Naive thymus-derived CD4-positive, alpha-beta T cell (primary cell): ENCODE measurements around the gene ARGFX. TPM values are rescaled to one million over a fixed set of nuclear protein-coding genes. Genes with fewer than 3 reads are reported as not detected.
"Not testable (repeated sequence)": the region's sequence is repeated elsewhere in the genome, so short reads cannot be mapped to it uniquely, and the experiment has no call there.

Experiments used
- ATAC-seq: fragments of 150-1000 bp; cut with Tn5 transposase; 2 replicates; pipeline ENCODE4 v1.10.0; 2021; ENCODE audit warnings: mild to moderate bottlenecking, moderate library complexity
- CTCF ChIA-PET: fragments of 350-600 bp; sonication (Branson Sonifier 250); formaldehyde crosslinking; loops from one replicate; lab custom pipeline; 2021; ENCODE audit warnings: antibody characterized with exemption; lab: Charles Lee
- POLR2A ChIA-PET: fragments of 350-600 bp; sonication (Branson Sonifier 250); formaldehyde crosslinking; loops from one replicate; lab custom pipeline; 2021; ENCODE audit warnings: antibody characterized with exemption, inconsistent platforms; lab: Charles Lee
- DNase-seq, 9 donors: peaks; one replicate each; pipeline versions ENCODE4 v3.0.0 to v3.0.0-alpha.2; 2020 to 2022; ENCODE audit warnings: mixed read lengths in 1 of 9
- H3K27ac ChIP-seq: one replicate; pipeline ENCODE4 v1.7.0; 2013; ENCODE audit warnings: mild to moderate bottlenecking, low read depth, low read length, moderate library complexity
- H3K27me3 ChIP-seq, 2 donors: one replicate each; pipeline ENCODE4 v1.7.0; 2013; ENCODE audit warnings: low read length in 2 of 2, mild to moderate bottlenecking in 2 of 2, moderate library complexity in 2 of 2; ENCODE audit not compliant: control insufficient read depth in 2 of 2, insufficient read depth in 2 of 2
- H3K36me3 ChIP-seq, 3 experiments: 1 replicate in 2 of 3; 2 replicates in 1 of 3; pipeline ENCODE4 v1.7.0; 2013; ENCODE audit warnings: low read length in 3 of 3, mild to moderate bottlenecking in 3 of 3, moderate library complexity in 1 of 3; ENCODE audit not compliant: insufficient read depth in 3 of 3, control insufficient read depth in 2 of 3
- H3K4me1 ChIP-seq, 2 donors: one replicate each; pipeline ENCODE4 v1.7.0; 2013; ENCODE audit warnings: low read length in 2 of 2, mild to moderate bottlenecking in 2 of 2, moderate library complexity in 1 of 2; ENCODE audit not compliant: control insufficient read depth in 2 of 2, insufficient read depth in 2 of 2
- H3K4me3 ChIP-seq: 2 replicates; pipeline ENCODE4 v1.7.0; 2013; ENCODE audit warnings: mild to moderate bottlenecking, low read length
- H3K9me3 ChIP-seq, 3 experiments: 1 replicate in 2 of 3; 2 replicates in 1 of 3; pipeline ENCODE4 v1.7.0; 2013; ENCODE audit warnings: low read length in 3 of 3; ENCODE audit not compliant: control insufficient read depth in 2 of 3
- H3K27ac Mint-ChIP-seq, 9 donors: one replicate each; pipeline ENCODE4 v1.8.0; 2020 to 2022; ENCODE audit warnings: mixed read lengths in 9 of 9, mild to moderate bottlenecking in 8 of 9, moderate library complexity in 5 of 9, inconsistent platforms in 2 of 9
- H3K27me3 Mint-ChIP-seq, 5 donors: one replicate each; pipeline ENCODE4 v1.8.0; 2021 to 2022; ENCODE audit warnings: mixed read lengths in 5 of 5, mild to moderate bottlenecking in 1 of 5
- H3K36me3 Mint-ChIP-seq, 5 donors: one replicate each; pipeline ENCODE4 v1.8.0; 2020 to 2022; ENCODE audit warnings: mixed read lengths in 5 of 5, mild to moderate bottlenecking in 3 of 5, inconsistent platforms in 1 of 5
- H3K4me1 Mint-ChIP-seq, 7 donors: one replicate each; pipeline ENCODE4 v1.8.0; 2020 to 2022; ENCODE audit warnings: mixed read lengths in 7 of 7, mild to moderate bottlenecking in 3 of 7, inconsistent platforms in 1 of 7
- H3K4me3 Mint-ChIP-seq, 10 donors: one replicate each; pipeline ENCODE4 v1.8.0; 2020 to 2022; ENCODE audit warnings: mild to moderate bottlenecking in 10 of 10, mixed read lengths in 10 of 10, moderate library complexity in 6 of 10, inconsistent platforms in 2 of 10
- H3K9me3 Mint-ChIP-seq, 11 donors: one replicate each; pipeline ENCODE4 v1.8.0; 2020 to 2022; ENCODE audit warnings: mixed read lengths in 11 of 11, mild to moderate bottlenecking in 4 of 11, inconsistent platforms in 1 of 11, moderate library complexity in 1 of 11
- intact Hi-C, 2 donors: fragments of 100-400 bp; cut with micrococcal nuclease; formaldehyde crosslinking; loops; one replicate each; pipeline ENCODE4 v1.15.1; 2023
- polyA plus RNA-seq, 2 donors: library from polyadenylated mRNA; unstranded; fragments of 300-500 nt; fragmentation: Illumina TruSeq; gene quantifications; one replicate each; pipeline ENCODE4 v1.2.3, GENCODE V29; 2021
- total RNA-seq, 6 experiments: library from RNA in 5 of 6; stranded (reverse) in 5 of 6; gene quantifications; 1 replicate in 5 of 6; 2 replicates in 1 of 6; pipeline ENCODE4 v1.2.3 and lab custom pipeline; 2021 to 2026

Gene ARGFX
- total and polyA plus RNA-seq, 7 experiments from 2014 or later = not detected

GRCh38 chr3:121566773-121567172 is 976 bp upstream of the ARGFX start:
- intact Hi-C loops = no loop called here
- Mint-ChIP-seq H3K36me3 (no peaks in the 10 kb centered on the region), H3K4me1 (no peaks in the 10 kb centered on the region), H3K27ac (no peak overlapping the region), H3K27me3 (peaks cover 0 to 12% (median 0%) of the 10 kb centered on the region in 5 donors), H3K9me3 (no peaks in the 10 kb centered on the region), H3K4me3 (no peak overlapping the region)
- ChIA-PET CTCF (no interaction called here), POLR2A (no interaction called here)
- H3K36me3 ChIP-seq = no peaks in the 10 kb centered on the region
- no peaks in the 10 kb centered on the region for H3K4me1 ChIP-seq
- no peak for DNase-seq
- H3K27ac ChIP-seq = no peak overlapping the region
- H3K9me3 ChIP-seq = no peaks in the 10 kb centered on the region
- H3K4me3 ChIP-seq = no peak overlapping the region
- H3K27me3 ChIP-seq = no peaks in the 10 kb centered on the region
- ATAC-seq = no peak

GRCh38 chr3:121574449-121574848 is 6.7 kb downstream of the ARGFX start:
- POLR2A ChIA-PET = no interaction called here
- H3K27me3 Mint-ChIP-seq = peaks cover 0 to 9% (median 4%) of the 10 kb centered on the region in 5 donors
- H3K4me1 ChIP-seq = no peaks in the 10 kb centered on the region

GRCh38 chr3:121581691-121582090 is 13.9 kb downstream of the ARGFX start:
- Mint-ChIP-seq H3K4me3 (no peak overlapping the region), H3K27ac (no peak overlapping the region), H3K9me3 (peaks cover 0 to 1% (median 0%) of the 10 kb centered on the region in 11 donors), H3K36me3 (no peaks in the 10 kb centered on the region), H3K27me3 (peaks cover 14 to 21% (median 15%) of the 10 kb centered on the region in 5 donors), H3K4me1 (no peaks in the 10 kb centered on the region)
- Histone ChIP-seq H3K4me1 (no peaks in the 10 kb centered on the region), H3K27ac (no peak overlapping the region), H3K4me3 (no peak overlapping the region), H3K36me3 (no peaks in the 10 kb centered on the region), H3K9me3 (no peaks in the 10 kb centered on the region), H3K27me3 (no peaks in the 10 kb centered on the region)
- ATAC-seq (no peak), DNase-seq (no peak)
- ChIA-PET CTCF (no interaction called here), POLR2A (no interaction called here)
- intact Hi-C loops = no loop called here

More at GRCh38 chr3:121574449-121574848, 6.7 kb downstream of the ARGFX start:
- Histone ChIP-seq H3K27ac (no peak overlapping the region), H3K36me3 (no peaks in the 10 kb centered on the region), H3K4me3 (no peak overlapping the region), H3K9me3 (no peaks in the 10 kb centered on the region), H3K27me3 (no peaks in the 10 kb centered on the region)
- H3K4me3 Mint-ChIP-seq = no peak overlapping the region
- H3K9me3 Mint-ChIP-seq = no peaks in the 10 kb centered on the region
- H3K4me1 Mint-ChIP-seq = no peaks in the 10 kb centered on the region
- ATAC-seq = no peak
- DNase-seq = no peak
- H3K36me3 Mint-ChIP-seq = no peaks in the 10 kb centered on the region
- no peak overlapping the region for H3K27ac Mint-ChIP-seq
- CTCF ChIA-PET = no interaction called here
- intact Hi-C loops = no loop called here

GRCh38 chr3:121584418-121584817 is 16.7 kb downstream of the ARGFX start:
- Histone ChIP-seq H3K27me3 (no peaks in the 10 kb centered on the region), H3K4me3 (no peak overlapping the region), H3K36me3 (no peaks in the 10 kb centered on the region), H3K27ac (no peak overlapping the region), H3K4me1 (no peaks in the 10 kb centered on the region), H3K9me3 (no peaks in the 10 kb centered on the region)
- DNase-seq = no peak
- Mint-ChIP-seq H3K9me3 (peaks cover 0 to 1% (median 0%) of the 10 kb centered on the region in 11 donors), H3K4me1 (no peaks in the 10 kb centered on the region), H3K36me3 (no peaks in the 10 kb centered on the region), H3K27ac (no peak overlapping the region), H3K27me3 (peaks cover 15 to 21% (median 16%) of the 10 kb centered on the region in 5 donors), H3K4me3 (no peak overlapping the region)
- ATAC-seq = no peak
- intact Hi-C loops = no loop called here
- ChIA-PET CTCF (no interaction called here), POLR2A (no interaction called here)

GRCh38 chr3:121592856-121593702 is 25.3 kb downstream of the ARGFX start, which contains the start of gene FBXO40:
FBXO40 (plus strand) TSS chr3:121593379; CDS start chr3:121620576, 27,197 bp downstream.
- DNase-seq = no peak

GRCh38 chr3:121593806-121594205 is 26.1 kb downstream of the ARGFX start:
- DNase-seq, POLR2A ChIA-PET, H3K4me1 ChIP-seq, H3K9me3 Mint-ChIP-seq, H3K4me3 Mint-ChIP-seq, H3K27me3 ChIP-seq, H3K27me3 Mint-ChIP-seq, H3K4me3 ChIP-seq, ATAC-seq, H3K36me3 ChIP-seq, intact Hi-C loops, CTCF ChIA-PET, H3K4me1 Mint-ChIP-seq, H3K27ac ChIP-seq, H3K27ac Mint-ChIP-seq, H3K9me3 ChIP-seq, H3K36me3 Mint-ChIP-seq: not testable (repeated sequence)

More at GRCh38 chr3:121592856-121593702, 25.3 kb downstream of the ARGFX start, which contains the start of gene FBXO40:
- ChIA-PET POLR2A (no interaction called here), CTCF (no interaction called here)
- H3K4me3 Mint-ChIP-seq = no peak within 1 kb of the TSS
- Histone ChIP-seq H3K9me3 (no peaks in the 10 kb centered on the region), H3K36me3 (no peaks in the 10 kb centered on the region), H3K4me3 (no peak within 1 kb of the TSS), H3K4me1 (no peaks in the 10 kb centered on the region), H3K27ac (no peak within 1 kb of the TSS), H3K27me3 (no peaks in the 10 kb centered on the region)
- no peak for ATAC-seq
- no peak within 1 kb of the TSS for H3K27ac Mint-ChIP-seq
- no peaks in the 10 kb centered on the region for H3K36me3 Mint-ChIP-seq
- H3K27me3 Mint-ChIP-seq = peaks cover 0 to 9% (median 0%) of the 10 kb centered on the region in 5 donors
- no peaks in the 10 kb centered on the region for H3K9me3 Mint-ChIP-seq
- H3K4me1 Mint-ChIP-seq = no peaks in the 10 kb centered on the region
- intact Hi-C loops = no loop called here

- no peaks in the 10 kb centered on the region for H3K36me3 Mint-ChIP-seq
- peaks cover 0 to 9% (median 0%) of the 10 kb centered on the region in 5 donors for H3K27me3 Mint-ChIP-seq
- no peak overlapping the region for H3K27ac Mint-ChIP-seq
- H3K9me3 ChIP-seq = no peaks in the 10 kb centered on the region
- no peaks in the 10 kb centered on the region for H3K4me1 ChIP-seq
- H3K4me1 Mint-ChIP-seq = no peaks in the 10 kb centered on the region
- no peak overlapping the region for H3K27ac ChIP-seq
- no peak for ATAC-seq
- no peaks in the 10 kb centered on the region for H3K36me3 ChIP-seq
- no peaks in the 10 kb centered on the region for H3K27me3 ChIP-seq
- ChIA-PET CTCF (no interaction called here), POLR2A (no interaction called here)
- no peak overlapping the region for H3K4me3 ChIP-seq
- no peaks in the 10 kb centered on the region for H3K9me3 Mint-ChIP-seq
- no peak for DNase-seq
- no peak overlapping the region for H3K4me3 Mint-ChIP-seq
- intact Hi-C loops = no loop called here
These were observed 27.1 kb downstream of the ARGFX start for GRCh38 chr3:121594850-121595249.
